SU-DHL-6 (cell line): ENCODE results near the gene CSK.
A peak's percentile ranks its signal among the peaks of the same experiment; 100 is the strongest.

ENCODE experiments used
- H2AFZ ChIP-seq: fragments of 200-600 bp; sonication (generic); 2 replicates; pipeline ENCODE4 v1.6.1; 2014; ENCODE audit warnings: low read depth, mild to moderate bottlenecking, moderate library complexity, mixed read lengths, antibody characterized with exemption, low read length; ENCODE audit not compliant: severe bottlenecking
- H3F3A ChIP-seq: fragments of 200-600 bp; shearing (Covaris generic); 2 replicates; pipeline ENCODE4 v1.6.0; 2016; ENCODE audit warnings: antibody characterized with exemption, mild to moderate bottlenecking; ENCODE audit not compliant: insufficient read depth
- H3K27ac ChIP-seq: fragments of 200-600 bp; sonication (generic); 2 replicates; pipeline ENCODE4 v1.5.1; 2016; ENCODE audit warnings: low read depth, mild to moderate bottlenecking, low read length, moderate library complexity, mixed read lengths
- H3K27me3 ChIP-seq: fragments of 200-600 bp; sonication (generic), shearing (Covaris generic); 2 replicates; pipeline ENCODE4 v1.6.0; 2014; ENCODE audit warnings: mild to moderate bottlenecking, low read length
- H3K36me3 ChIP-seq: fragments of 200-600 bp; sonication (generic); 2 replicates; pipeline ENCODE4 v1.6.1; 2014; ENCODE audit warnings: mild to moderate bottlenecking, low read length, mixed read lengths
- H3K4me2 ChIP-seq: fragments of 300-600, 200-600 bp; shearing (Covaris generic), sonication (generic); 2 replicates; pipeline ENCODE4 v1.6.0; 2014; ENCODE audit warnings: low read length, low read depth, mild to moderate bottlenecking; ENCODE audit not compliant: poor library complexity, severe bottlenecking
- H3K4me3 ChIP-seq: fragments of 200-600 bp; sonication (generic); 2 replicates; pipeline ENCODE4 v1.5.1; 2014; ENCODE audit warnings: antibody characterized with exemption, low read length, mild to moderate bottlenecking, mixed read lengths; ENCODE audit not compliant: insufficient read depth, poor library complexity, severe bottlenecking
- H3K79me2 ChIP-seq: fragments of 200-600 bp; sonication (generic); 2 replicates; pipeline ENCODE4 v1.6.1; 2014; ENCODE audit warnings: mild to moderate bottlenecking, low read length, moderate library complexity; ENCODE audit not compliant: insufficient read depth
- H3K9ac ChIP-seq: fragments of 200-600 bp; sonication (generic); 2 replicates; pipeline ENCODE4 v1.7.0; 2014; ENCODE audit warnings: mild to moderate bottlenecking, low read length
- H3K9me2 ChIP-seq: fragments of 200-600 bp; sonication (generic); replicated peaks from 2 replicates; pipeline ENCODE4 v1.6.1; 2014; ENCODE audit warnings: low read length; ENCODE audit not compliant: insufficient read depth
- H3K9me3 ChIP-seq: fragments of 200-600 bp; sonication (generic); 2 replicates; pipeline ENCODE4 v1.6.1; 2014; ENCODE audit warnings: low read length, mixed read lengths; ENCODE audit not compliant: insufficient read depth
- H4K20me1 ChIP-seq: fragments of 200-600 bp; sonication (generic); 2 replicates; pipeline ENCODE4 v1.6.1; 2014; ENCODE audit warnings: low read depth, mild to moderate bottlenecking, antibody characterized with exemption, low read length, moderate library complexity, mixed read lengths
- EZH2phosphoT487 ChIP-seq: fragments of 200-600 bp; sonication (generic), shearing (Covaris generic); conservative IDR thresholded peaks from 2 replicates; pipeline ENCODE4 v1.6.1; 2018; ENCODE audit warnings: mild to moderate bottlenecking, antibody characterized with exemption, low read length, moderate library complexity, mixed read lengths
- TF ChIP-seq, protein P1 (sequence below): fragments of 200-600 bp; sonication (generic); IDR thresholded peaks from one replicate; pipeline ENCODE4 v1.5.1; 2017; ENCODE audit warnings: antibody characterized with exemption, mild to moderate bottlenecking, low read length, moderate library complexity; ENCODE audit not compliant: insufficient read depth, poor library complexity, severe bottlenecking

CSK gene

DNA sequence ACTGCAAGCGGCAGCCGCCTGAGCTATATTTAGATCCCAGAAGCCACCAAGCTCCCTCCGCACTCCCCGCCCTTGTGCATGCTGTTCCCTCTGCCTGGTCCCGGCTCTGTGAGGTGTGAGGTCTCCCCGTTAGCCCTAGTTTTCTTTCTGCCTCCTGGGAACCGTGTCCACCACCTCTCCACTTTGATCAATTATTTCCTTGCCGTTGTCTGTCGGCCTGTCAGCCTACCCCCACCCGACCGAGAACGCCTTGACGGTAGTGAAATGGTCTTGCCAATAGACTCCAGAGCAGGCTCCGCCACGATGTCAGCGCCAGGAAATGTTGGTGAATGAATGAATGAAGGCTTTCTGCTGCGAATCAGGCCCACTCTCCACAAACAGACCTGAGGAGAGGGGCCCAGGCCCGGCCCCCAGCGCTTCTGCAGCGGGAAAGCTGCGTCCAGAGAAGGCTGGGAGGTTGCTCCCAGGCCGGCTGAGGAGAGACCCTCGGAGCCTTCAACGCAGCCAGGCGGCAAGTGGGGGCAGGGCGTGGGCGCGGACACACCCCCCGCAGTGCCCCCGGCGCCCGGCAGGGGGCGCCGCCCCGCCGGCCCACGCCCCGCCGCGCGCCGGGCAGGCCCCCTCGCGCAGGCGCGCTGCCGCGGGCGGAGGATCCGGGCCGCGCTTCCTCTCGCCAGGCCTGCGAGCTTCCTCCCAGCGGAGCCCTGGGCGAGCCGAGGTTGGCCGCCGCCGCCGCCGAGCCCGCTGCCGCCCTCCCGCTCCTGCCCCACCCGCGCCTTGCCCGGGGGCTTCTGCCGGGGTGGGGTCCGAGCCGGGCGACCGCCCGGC is at the start of gene CSK:
TSS of gene CSK (plus strand) at position 650 of the 828 bp plus-strand sequence. CDS start 16,218 bp downstream, outside the sequence.
- Histone ChIP-seq H3K9me3 (no peaks in the 10 kb centered on the region), H3K36me3 (no peaks in the 10 kb centered on the region), H4K20me1 (no peaks in the 10 kb centered on the region), H3K4me2 (peak within 1 kb of the TSS; percentile 80), H2AFZ (no peak within 1 kb of the TSS), H3K4me3 (peak within 1 kb of the TSS; percentile 94), H3K79me2 (peaks cover 61% of the 10 kb centered on the region), H3K9me2 (no peaks in the 10 kb centered on the region), H3F3A (peaks cover 89% of the 10 kb centered on the region), H3K27me3 (no peaks in the 10 kb centered on the region), H3K27ac (peak within 1 kb of the TSS; percentile 96), H3K9ac (peak within 1 kb of the TSS; percentile 99)
- TF ChIP-seq, protein P1, sequence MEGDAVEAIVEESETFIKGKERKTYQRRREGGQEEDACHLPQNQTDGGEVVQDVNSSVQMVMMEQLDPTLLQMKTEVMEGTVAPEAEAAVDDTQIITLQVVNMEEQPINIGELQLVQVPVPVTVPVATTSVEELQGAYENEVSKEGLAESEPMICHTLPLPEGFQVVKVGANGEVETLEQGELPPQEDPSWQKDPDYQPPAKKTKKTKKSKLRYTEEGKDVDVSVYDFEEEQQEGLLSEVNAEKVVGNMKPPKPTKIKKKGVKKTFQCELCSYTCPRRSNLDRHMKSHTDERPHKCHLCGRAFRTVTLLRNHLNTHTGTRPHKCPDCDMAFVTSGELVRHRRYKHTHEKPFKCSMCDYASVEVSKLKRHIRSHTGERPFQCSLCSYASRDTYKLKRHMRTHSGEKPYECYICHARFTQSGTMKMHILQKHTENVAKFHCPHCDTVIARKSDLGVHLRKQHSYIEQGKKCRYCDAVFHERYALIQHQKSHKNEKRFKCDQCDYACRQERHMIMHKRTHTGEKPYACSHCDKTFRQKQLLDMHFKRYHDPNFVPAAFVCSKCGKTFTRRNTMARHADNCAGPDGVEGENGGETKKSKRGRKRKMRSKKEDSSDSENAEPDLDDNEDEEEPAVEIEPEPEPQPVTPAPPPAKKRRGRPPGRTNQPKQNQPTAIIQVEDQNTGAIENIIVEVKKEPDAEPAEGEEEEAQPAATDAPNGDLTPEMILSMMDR: no peak
- TF ChIP-seq EZH2phosphoT487: no peak

DNA sequence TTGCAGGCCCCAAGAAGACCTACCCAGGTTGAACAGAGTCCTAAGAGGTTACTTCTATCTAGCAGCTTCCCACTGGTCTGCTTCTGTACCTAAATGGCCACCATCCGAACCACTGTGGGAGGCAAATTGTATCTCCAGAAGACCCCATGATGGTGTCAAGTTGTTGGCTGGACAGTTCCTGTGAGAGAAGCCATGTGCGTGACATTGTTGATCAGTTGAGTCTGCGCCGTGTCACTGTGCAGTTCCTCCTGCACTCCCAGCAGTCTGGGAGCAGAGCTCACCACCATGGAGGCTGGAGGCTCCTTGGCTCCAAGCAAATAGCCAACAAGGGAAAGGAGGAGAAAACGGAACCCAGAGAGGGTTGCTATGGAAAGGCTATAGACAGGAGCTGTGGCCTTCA is 49.0 kb upstream of the CSK start:
- H3K79me2 ChIP-seq: no peaks in the 10 kb centered on the region
- H3K27ac ChIP-seq: no peak overlapping the region
- no peaks in the 10 kb centered on the region for H4K20me1 ChIP-seq
- H2AFZ ChIP-seq: no peak overlapping the region
- no peaks in the 10 kb centered on the region; the same call in 1 of the 2 replicates for H3K9me3 ChIP-seq
- TF ChIP-seq, protein P1: no peak
- no peak for TF ChIP-seq EZH2phosphoT487
- H3K36me3 ChIP-seq: no peaks in the 10 kb centered on the region
- no peak overlapping the region for H3K9ac ChIP-seq
- no peaks in the 10 kb centered on the region for H3K9me2 ChIP-seq
- H3K27me3 ChIP-seq: no peaks in the 10 kb centered on the region
- H3F3A ChIP-seq: no peaks in the 10 kb centered on the region
- H3K4me2 ChIP-seq: no peak overlapping the region
- H3K4me3 ChIP-seq: no peak overlapping the region

DNA sequence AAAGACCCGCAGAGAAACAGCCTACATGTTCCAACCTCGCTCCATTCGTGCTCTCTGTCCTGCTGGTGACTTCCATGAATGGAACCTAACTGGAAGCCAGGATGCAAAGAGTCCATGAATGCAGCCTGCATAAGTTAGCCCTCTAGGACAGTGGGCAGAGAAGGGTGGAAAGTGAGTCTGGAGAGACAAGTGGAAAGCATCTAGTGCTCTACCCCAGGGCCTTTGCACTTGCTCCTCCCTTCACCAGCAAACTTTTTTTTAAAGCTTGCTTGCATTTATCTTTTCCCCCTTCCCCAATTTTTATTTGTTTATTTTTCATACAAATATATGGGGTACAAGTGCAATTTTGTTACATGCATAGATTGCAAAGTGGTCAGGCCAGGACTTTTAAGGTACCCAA is 48.6 kb upstream of the CSK start:
- Histone ChIP-seq H3K36me3 (no peaks in the 10 kb centered on the region), H3K79me2 (no peaks in the 10 kb centered on the region), H3K4me3 (no peak overlapping the region), H3K4me2 (no peak overlapping the region), H3K27ac (no peak overlapping the region), H3K9me2 (no peaks in the 10 kb centered on the region), H2AFZ (no peak overlapping the region), H4K20me1 (no peaks in the 10 kb centered on the region), H3F3A (no peaks in the 10 kb centered on the region), H3K9me3 (no peaks in the 10 kb centered on the region; the same call in 1 of the 2 replicates), H3K9ac (no peak overlapping the region), H3K27me3 (no peaks in the 10 kb centered on the region)
- TF ChIP-seq, protein P1: no peak
- no peak for TF ChIP-seq EZH2phosphoT487
